HG03196 (cell line): Measurements from ENCODE around the gene WDR86.

Source experiments
- ATAC-seq: cut with Tn5 transposase; IDR thresholded peaks from one replicate; pipeline ENCODE4 v1.9.1; 2021; ENCODE audit not compliant: unreplicated experiment

Gene WDR86

DNA sequence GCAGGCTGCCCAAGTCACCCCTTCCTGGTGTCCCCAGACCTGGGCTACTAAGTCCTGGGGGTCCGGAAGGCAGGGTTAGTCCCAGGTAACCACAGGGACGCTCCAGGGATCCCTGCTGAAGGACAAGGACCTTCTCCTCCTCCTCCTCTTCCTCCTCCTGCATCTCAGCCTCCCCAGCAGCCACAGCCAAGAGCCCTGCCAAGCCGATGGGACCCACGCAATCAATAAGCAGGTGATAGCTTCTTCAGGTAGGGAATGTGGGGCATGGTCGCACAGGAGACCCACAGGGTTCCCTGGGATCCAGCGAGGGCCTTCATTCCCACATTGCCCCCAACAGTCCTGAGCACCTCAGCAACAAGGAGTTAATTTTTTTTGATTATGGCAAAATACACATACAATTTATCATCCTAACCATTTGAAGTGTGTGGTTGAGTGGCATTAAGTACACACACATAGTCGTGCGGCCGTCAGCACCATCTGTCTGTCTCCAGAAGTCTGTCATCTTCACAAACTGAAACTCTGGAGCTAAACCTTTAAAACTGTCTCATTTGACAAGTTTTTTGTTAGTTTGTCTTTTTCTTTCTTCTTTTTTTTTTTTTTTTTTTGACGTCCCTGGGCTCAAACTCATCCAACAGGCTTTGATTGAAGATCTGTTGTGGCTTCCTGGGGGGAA lies 18.0 kb upstream of the WDR86 start:
- ATAC-seq = no peak

DNA sequence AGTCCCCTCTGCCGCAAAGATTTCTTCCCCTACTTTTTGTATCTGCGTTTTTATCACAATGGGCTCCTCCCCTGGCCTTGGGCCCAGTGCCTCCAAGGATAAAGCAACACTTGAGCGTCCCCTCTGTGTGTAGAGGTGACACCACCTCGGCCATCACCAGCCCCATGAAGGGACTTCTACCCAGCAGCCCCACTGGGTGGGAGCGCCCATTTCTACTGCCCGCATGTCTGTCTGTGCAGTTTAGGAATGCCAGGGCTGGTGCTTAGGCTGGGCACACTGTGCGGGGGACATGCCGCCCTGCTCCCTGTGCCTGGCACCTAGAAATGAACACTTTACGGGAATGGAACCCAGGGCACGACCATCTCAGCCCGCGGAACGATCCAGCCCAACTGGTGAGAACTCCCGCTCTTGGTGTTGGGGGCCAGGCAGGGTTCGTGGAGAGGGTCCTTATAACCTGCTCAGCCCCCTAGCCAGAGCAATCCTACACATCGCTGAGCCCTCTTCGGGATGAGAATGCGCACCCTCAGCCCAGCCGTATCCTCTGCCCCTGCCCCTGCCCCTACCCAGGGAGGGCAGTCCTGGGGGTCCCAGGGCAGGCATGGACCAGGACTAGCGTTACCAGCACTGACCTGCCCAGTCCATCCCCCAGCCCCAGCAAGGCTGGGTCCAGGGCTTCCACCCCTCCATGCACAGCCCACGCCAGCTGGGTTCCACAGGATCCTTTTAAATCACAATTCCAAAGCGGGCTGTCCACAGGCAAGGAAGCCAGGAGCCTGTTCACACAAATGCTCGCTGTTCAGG lies 17.3 kb upstream of the WDR86 start:
- no peak for ATAC-seq

DNA sequence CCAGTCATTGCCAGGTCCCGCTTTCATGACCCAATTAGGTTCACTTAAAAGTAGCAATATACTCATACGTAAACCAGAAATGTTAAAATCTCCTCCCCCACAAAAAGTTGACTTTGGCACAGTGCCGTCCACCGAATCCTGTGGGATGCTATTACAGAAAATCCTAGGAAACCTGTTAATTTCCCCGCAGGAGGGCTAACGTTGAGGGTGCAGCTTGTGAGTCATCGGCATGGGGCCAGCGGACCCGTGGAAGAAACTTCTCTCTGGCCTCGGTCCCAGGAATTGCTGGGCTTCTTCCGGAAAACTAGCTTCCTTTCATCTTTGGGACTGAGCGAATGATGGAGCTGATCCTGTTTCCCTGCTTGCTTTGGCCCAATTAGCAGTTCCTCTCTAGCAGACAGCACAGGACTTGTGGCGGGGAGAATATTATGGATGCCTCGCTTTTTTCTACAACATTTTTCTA lies 16.6 kb upstream of the WDR86 start:
- ATAC-seq = no peak

DNA sequence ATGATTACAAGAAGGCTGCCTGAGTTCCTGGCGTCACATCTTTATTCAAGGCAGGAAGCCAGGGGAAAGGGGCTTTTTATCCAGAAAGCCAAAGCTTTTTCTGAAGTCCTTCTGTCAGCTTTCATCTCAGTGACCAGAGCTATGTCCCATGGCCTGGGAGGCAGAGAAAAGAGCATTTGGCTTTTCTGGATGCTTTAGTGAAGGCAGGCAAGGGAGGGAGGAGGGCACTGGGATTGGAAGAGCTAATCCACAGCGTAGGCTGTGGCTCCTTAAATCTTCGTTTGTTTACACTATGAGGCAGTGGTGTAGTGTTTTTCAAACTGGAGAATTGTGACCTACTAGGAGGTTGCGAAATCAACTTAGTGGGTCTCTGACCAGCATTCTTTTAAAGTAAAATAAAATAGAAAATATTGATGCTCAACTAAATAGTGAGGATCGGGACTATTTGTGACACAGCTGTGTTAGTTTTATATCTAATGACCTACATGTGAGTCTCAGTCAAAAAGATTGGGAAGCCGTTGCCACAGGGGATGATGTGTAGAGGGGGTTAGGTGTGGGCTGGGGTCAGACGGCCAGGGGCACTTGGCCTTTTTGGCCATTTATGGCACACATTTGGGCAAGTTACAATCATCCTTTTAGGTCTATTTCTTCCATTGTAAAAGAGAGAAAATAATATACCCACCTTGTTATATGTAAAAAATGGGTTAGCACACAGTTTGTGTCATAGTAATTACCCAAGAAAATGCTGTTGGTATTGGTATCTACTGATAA lies 16.0 kb upstream of the WDR86 start:
- ATAC-seq = no peak

DNA sequence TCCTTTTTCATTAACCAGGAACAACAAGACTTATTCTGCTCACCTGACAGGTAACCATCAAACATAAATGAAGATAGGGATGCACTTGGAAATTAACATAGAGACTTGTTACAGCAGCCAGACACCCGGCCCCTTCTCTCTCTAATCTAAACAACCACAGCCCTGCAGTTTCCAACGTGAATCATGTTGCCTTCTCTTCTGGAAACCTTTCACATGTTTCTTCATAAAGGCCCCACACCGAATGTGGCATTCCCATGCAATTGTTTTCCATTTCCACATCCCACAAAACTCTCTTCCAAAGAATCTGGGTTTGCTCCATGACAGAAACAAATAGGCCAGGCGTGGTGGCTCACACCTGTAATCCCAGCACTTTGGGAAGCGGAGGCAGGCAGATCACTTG lies 15.0 kb upstream of the WDR86 start:
- ATAC-seq = no peak

DNA sequence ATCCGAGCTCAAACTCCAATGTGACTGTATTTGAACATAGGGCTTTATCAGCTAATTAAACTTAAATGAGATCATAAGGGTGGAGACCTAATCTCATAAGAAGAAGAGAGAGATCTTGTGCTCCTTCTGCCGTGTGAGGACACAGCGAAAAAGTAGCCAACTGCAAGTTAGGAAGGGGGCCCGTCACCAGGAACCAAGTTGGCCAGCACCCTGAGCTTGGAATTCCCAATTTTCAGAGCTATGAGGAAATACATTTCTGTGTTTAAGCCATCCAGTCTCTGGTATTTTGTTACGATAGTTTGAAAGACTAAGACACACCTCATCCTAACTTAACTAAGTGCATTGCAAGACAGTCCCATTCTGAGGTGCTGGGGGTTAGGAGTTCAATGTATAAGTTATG lies 14.1 kb upstream of the WDR86 start:
- no peak for ATAC-seq

DNA sequence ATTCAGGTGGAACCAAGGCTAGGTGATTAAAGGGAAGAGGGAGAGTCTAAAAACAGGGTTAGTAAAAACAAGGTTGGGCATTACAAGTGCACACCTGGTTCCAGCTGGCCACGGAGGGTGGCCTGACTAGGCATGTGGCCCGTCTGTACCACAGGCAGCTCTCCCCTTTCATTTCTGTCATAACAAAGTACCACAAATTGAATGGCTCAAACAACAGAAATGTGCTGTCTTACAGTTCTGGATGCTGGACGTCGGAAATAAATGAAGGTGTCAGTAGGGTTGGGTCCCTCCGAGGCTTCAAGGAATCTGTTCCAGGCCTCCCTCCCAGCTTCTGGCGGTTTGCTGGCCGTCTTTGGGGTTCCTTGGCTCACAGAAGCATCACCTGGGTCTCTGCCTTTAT lies 13.4 kb upstream of the WDR86 start:
- ATAC-seq = no peak

DNA sequence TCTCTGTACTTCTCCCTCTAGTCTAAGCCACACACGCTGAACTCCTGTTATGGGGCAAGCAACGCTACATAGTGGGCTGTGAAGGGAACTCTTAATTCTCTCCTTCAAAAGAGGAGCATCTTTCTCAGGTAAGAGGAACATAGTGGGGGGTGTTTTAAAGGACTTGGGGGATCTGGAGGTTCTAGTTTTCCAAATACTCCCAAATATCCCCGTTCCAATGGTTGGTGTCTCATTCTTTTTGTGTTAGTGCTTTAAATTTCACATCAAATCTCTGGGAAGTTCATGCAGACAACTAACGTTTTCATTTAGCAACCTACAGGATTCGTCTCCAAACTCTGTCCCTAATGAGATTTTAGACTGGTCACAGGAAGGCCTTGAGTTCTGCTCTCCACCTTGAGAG lies 12.4 kb upstream of the WDR86 start:
- no peak for ATAC-seq

DNA sequence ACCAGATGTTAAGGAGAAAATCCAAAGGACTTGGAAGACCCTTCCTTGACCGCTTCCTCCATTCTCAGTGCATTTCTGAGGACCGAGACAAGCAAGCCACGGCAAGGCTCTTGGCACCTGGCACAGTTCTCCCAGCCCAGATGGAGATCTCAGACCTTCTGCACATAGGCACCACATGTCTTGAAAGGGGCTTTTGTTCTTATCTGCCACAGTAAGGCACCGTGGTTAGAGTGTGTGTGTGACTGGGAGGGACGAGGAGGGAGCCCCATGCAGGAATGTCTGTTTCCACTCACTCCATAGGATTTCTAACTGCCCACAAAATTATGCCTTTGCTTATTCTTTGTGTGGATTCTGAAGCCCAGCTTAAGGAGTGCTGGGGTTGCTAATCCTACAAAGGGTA lies 10.3 kb upstream of the WDR86 start:
- no peak for ATAC-seq

DNA sequence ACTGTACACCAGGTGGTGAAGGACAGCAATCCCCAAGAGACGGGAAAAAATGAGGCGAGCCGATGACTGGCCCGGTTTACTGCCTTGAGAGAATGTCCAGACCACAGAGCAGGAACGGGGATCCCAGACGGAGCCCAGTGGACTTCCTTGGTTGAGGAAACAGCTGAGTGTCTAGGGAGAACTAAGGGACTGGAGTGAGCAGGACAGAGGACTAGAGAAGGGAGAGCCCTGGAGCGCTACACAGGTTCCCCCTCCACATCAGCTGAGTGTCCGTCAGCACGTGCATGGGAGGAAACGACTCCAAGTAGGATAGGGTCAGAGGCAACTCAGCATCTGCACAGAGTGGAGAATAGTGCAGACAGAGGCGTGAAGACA lies 7.1 kb upstream of the WDR86 start:
- ATAC-seq = no peak

DNA sequence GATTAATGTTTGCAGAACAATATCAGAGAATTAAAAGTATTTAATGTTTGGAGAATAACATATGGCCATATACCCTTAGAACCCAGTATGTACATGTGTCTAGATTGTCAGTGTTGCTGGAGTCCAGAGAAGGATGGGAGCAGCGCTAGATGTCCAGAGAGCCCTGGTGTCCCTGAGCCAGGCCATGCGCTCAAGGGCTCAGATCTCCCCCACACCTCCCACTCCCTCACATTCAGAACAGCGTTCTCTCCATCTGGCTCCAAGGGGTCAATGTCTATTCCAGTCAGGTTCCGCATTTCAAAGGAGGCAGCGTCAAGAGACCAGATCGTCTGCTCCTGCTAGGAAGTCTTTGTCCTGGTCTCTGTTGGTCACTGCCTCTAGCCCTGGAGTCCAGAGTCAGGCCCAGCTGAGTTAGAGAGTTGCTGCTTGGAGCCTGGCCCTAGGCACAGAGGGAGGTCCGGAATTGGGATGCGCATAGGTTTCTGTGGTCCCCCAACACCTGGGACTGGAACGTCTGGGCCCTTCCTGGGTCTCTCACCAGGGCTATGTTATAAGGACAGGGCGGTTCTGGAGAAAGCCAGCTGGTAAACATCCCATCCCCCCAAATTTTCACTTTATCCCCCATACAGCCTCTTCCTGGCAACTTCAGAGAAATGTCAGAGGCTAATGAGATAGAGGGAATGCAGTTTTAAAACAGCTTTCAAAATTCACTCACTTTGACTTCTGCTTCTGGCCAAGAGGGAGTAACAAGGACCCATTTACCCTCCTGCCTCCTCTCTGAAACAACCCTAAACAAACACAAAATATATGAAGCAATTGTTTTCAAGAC lies 6.5 kb upstream of the WDR86 start:
- ATAC-seq = no peak

DNA sequence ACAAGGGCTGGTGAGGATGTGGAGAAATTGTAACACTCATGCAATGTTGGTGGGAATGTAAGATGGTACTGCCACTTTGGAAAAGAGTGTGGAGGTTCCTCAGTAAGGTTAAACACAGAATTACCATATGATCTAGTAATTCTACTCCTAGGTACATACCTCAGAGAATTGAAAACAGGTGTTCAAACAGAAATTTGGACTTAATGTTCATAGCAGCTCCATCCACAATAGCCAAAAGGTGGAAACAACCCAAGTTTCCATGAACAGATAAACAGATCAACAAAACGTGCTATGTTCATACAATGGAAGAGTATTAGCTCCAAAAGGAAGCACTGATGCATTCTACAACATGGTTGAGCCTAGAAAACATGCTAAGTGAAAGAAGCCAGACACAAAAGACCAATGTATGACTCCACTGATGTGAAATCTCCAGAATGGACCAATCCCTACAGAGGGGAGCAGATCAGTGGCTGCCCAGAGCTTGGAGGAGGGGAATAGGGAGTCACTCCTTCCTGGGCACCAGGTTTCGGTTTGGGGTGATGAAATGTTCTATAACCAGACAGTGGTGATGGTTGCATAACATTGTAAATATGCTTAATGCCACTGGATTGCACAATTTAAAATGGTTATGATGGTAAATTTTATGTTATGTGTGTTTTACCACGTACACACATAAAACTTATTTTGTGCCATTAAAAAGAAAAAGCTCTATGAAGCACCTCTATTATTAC lies 5.7 kb upstream of the WDR86 start:
- ATAC-seq = no peak

DNA sequence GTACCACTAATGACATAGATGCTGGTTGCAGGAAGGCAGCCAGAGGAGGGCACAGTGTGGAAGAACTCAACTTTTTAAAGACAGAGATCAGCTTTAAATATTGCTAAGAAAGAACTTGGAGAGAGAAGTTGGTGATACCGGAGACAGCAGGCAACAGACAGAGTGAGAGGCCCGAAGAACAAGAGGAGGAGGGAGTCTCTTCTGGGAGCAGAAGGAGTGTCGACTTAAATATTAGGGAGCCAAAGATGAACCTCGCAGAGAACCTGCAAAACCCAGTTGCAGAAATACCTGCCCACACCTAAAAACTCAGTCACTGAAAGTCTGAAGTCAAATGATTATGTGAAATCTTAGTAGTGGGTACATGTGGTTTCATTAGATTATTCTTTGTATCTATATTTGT lies 3.4 kb upstream of the WDR86 start:
- ATAC-seq = no peak

DNA sequence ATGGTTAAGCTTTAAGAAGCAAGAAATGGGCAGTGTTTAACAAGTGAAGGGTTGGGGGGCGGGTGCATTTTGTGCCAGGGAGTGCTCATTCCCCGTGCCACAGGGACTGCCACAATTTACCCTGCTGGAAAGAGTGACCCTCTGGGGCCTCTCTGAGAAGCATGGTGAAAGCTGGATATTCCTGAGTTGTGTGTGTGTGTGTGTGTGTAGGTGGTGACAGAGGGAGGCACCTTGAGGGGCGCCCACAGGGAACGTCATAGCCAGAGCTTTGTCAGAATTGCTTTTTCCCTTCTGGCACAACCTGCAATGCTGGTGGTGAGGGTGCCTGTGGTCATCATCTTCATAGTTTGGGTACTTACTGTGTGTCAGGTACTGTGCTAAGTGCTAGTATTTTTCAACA lies 2.5 kb upstream of the WDR86 start:
- no peak for ATAC-seq

DNA sequence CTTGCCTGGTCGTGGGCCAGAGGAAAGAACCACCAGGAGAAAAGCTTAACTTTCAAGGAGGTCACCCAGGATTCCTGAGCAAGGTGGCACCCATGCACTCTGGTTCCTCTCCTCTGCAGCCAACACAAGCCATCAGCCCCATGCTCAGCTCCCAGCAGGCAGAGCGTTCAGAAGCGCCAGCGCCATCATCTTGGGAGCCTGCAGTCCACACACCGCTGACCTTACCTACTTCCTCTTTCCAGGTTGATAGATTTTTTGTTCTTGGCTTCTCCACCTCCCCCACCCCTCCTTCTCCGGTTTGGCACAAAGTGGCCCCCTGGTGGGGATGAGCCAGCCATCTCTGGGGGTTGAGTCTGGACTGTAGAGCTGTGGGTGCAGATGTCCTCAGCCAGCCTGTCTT lies 1.7 kb upstream of the WDR86 start:
- ATAC-seq = no peak

DNA sequence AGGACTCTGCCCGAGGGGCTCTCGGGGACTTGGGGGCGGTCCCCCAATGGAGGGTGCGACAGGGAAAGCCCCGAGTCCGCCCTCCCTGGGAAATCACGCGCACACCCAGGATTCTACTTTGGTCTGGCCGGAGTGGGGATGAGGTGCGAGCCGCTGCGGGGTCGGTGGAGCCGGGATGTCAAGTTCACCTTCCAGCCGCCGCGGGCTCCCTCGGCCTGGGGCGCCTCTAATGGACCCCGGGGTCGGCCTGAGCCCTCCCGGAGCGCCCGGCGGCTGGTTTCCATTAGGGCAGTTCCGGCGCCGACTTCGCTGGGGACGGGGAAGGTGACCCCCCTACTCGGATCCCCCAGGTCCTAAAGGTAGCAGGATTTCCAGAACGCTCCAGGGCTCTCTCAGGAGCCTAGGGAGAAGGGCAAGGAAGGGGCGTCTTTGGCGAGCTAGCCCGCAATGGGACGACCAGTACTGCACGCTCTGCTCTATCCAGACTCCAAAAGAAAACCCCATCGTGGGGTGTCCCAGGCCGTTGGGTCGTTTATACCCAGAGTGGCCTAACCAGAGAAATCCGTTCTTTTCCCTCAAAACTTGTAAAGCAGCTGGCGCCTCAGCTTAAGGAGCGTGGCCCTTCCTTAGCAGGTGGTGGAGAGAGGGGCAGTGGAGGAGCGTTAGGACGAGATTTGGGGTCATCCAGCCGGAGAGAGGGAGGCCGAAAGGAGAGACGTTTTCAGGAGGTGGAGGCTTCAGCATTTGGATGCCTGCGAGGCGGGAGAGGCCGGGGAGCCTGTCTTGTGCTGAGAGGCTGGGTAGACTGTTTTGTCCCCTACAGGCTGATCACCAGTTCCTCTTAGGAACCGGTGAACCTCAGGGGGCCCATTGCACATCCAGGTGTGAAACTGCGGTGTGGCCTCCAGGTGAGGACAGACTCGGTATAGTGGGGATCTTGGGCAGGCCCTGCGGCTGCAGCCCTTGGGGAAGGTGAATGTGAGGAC lies 860 bp upstream of the WDR86 start:
- no peak for ATAC-seq

DNA sequence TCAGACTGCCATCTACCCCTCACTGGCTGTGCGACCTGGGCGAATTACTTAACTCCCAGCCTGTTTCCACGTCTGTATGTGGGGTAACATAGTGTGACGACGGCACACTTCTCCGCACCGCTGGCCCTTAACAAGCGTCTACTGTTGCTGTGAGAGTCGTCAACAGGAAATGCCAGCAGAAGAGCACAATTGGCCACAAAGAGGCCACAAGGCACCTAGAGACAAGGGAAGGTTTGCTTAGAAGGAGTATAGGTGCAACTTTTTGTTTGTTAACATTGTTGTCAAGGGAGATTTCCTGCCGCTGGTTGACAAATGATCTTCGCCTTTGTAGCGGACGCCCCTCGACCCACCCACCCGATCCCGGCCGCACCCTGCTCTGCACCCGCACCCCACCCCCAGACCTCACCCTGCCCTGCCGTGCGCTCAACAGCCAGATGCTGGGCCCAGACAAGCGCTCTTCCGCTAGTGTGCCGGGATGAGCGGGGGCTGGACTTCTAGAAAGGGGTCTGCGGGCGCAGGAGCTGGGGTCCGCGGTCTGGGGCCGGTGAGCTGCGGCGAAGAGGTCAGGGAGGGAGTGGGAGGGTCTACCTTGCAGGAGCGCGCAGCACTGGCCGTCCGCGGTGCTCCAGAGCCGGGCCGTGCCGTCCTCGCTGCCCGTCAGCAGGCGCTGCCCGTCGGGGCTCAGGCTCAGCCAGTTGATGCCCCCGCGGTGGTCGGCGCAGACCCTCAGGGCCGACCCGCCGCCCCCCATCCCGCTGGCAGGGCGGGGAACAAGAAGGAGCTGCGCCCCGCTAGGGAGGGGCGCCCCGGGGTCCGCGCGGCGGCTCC lies 785 bp downstream of the WDR86 start:
- peak; percentile 52 for ATAC-seq

DNA sequence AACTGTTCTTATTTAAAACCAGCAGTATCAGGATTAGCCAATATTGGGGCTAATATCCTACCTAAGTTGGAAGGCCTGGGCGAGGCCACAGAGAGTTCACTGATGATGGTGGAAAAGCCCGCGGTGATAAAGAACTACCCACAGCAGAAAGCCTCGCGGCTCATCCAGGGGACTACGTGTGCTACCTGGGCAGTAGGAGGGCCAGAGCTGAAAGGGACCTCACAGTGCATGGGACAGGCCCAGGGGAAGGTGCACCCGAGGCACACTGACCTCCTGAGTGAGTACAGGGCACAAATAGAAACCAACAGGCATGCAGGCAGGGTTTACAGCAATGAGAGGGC lies 1.4 kb downstream of the WDR86 start:
- no peak for ATAC-seq
